Peyer's patch (tissue), 4 donors: Measurements from ENCODE around the gene ST3GAL2. TPM values are rescaled to one million over a fixed set of nuclear protein-coding genes. Genes with fewer than 3 reads are reported as not detected.

ENCODE experiments used
- DNase-seq, 3 donors: peaks; one replicate each; pipeline ENCODE4 v3.0.0-alpha.2; 2017 to 2019
- H3K27ac ChIP-seq, 4 donors: fragments of 200-600 bp; sonication (generic); one replicate each; pipeline ENCODE4 v1.5.1; 2016 to 2019
- H3K27me3 ChIP-seq, 2 donors: fragments of 200-600 bp; sonication (generic); one replicate each; pipeline ENCODE4 v1.5.1; 2019
- H3K36me3 ChIP-seq, 3 donors: fragments of 200-600 bp; sonication (generic); one replicate each; pipeline ENCODE4 v1.5.1; 2016 to 2019
- H3K4me1 ChIP-seq, 4 donors: fragments of 200-600 bp; sonication (generic); one replicate each; pipeline ENCODE4 v1.5.1; 2016 to 2019
- H3K4me3 ChIP-seq, 4 donors: fragments of 200-600 bp; sonication (generic); 1 replicate in 3 of 4; 2 replicates in 1 of 4; pipeline ENCODE4 v1.5.1; 2016 to 2019; ENCODE audit warnings: mild to moderate bottlenecking in 1 of 4
- H3K9me3 ChIP-seq, 4 donors: fragments of 200-600 bp; sonication (generic); one replicate each; pipeline ENCODE4 v1.5.1; 2016 to 2019; ENCODE audit warnings: mild to moderate bottlenecking in 1 of 4
- CTCF ChIP-seq, 6 experiments: fragments of 450-650 bp in 4 of 6; fragments of 200-600 bp in 2 of 6; sonication (generic) in 1 of 6; IDR thresholded peaks; one replicate each; pipeline ENCODE4 v1.5.1; 2017 to 2019; ENCODE audit warnings: antibody characterized with exemption in 6 of 6, mild to moderate bottlenecking in 3 of 6, moderate library complexity in 1 of 6
- POLR2A ChIP-seq, 2 donors: fragments of 450-650 bp; IDR thresholded peaks; one replicate each; pipeline ENCODE4 v1.5.1; 2017; ENCODE audit warnings: antibody characterized with exemption in 2 of 2, mild to moderate bottlenecking in 2 of 2, moderate library complexity in 2 of 2
- total RNA-seq, 4 donors: library from RNA; depleted of rRNA; stranded (reverse); fragments of >200 nt; gene quantifications; one replicate each; pipeline ENCODE4 v1.1.0, GENCODE V29; 2016

ST3GAL2 gene
- total RNA-seq, 4 donors from 2014 or later, result 13.0 to 27.5 (median 19.6) TPM

- TF ChIP-seq POLR2A (IDR thresholded peaks at IDR 0.05) (no peak), CTCF (IDR thresholded peaks at IDR 0.05) (no peak)
- H3K36me3 ChIP-seq, result peaks cover 0 to 65% (median 0%) of the 10 kb centered on the region in 3 donors
These were observed 31.4 kb upstream of the ST3GAL2 start for GRCh38 chr16:70470141-70470926.

GRCh38 chr16:70468776-70469525 lies 30.1 kb upstream of the ST3GAL2 start:
- Histone ChIP-seq H3K4me3 (no peak overlapping the region), H3K4me1 (no peaks in the 10 kb centered on the region), H3K27me3 (no peaks in the 10 kb centered on the region), H3K27ac (no peak overlapping the region), H3K9me3 (no peaks in the 10 kb centered on the region), H3K36me3 (peaks cover 0 to 65% (median 0%) of the 10 kb centered on the region in 3 donors)
- no peak for TF ChIP-seq CTCF (IDR thresholded peaks at IDR 0.05)
- TF ChIP-seq POLR2A (IDR thresholded peaks at IDR 0.05), result no peak
- no peak for DNase-seq

More at GRCh38 chr16:70470141-70470926, 31.4 kb upstream of the ST3GAL2 start:
- Histone ChIP-seq H3K9me3 (no peaks in the 10 kb centered on the region), H3K4me3 (no peak overlapping the region), H3K4me1 (no peaks in the 10 kb centered on the region), H3K27ac (no peak overlapping the region), H3K27me3 (no peaks in the 10 kb centered on the region)
- DNase-seq, result no peak

DNA sequence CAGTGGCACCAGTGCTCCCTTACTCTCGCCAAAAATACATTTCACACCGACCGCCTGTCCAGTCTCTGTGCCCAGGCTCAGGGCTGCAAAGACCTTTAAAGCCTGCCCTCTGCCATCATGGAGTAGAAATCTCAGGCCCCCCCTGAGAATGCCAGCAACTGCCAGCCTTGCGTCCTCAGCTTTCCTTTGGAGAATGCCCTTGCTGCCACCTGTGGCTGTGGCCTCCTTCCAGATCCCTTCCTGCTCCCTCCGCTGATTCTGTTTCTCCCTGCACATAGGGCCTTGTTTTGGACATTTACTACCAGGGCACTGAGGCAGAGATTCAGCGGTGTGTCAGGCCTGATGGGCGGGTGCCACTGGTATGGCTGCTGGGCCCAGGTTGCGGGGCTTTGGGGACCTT lies 28.7 kb upstream of the ST3GAL2 start:
- H3K4me1 ChIP-seq, result no peaks in the 10 kb centered on the region
- H3K27me3 ChIP-seq, result no peaks in the 10 kb centered on the region
- peaks cover 0 to 65% (median 0%) of the 10 kb centered on the region in 3 donors for H3K36me3 ChIP-seq
- H3K4me3 ChIP-seq, result no peak overlapping the region
- H3K9me3 ChIP-seq, result no peaks in the 10 kb centered on the region
- DNase-seq, result no peak
- H3K27ac ChIP-seq, result no peak overlapping the region
- TF ChIP-seq POLR2A (IDR thresholded peaks at IDR 0.05) (no peak), CTCF (IDR thresholded peaks at IDR 0.05) (no peak)

DNA sequence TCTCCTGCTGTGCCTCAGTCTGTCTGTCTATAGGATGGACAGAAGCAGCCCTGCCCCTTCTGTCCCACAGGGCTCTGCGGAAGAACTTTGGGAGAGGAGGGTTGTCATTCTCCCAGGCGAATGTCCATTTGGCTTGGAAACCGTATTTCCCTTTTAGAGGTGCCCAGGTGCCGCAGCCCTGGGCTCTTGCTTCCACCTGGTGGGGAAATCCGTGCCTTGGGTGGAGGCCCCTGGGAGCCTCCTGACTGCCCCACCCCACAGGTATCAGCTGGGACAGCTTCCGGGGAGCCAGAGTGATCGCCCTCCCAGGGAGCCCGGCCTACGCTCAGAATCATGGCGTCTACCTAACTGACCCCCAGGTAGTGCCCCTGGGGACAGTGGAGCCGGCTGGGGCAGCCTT lies 28.2 kb upstream of the ST3GAL2 start:
- no peak for DNase-seq
- no peaks in the 10 kb centered on the region for H3K27me3 ChIP-seq
- no peak overlapping the region for H3K27ac ChIP-seq
- H3K4me1 ChIP-seq, result no peaks in the 10 kb centered on the region
- TF ChIP-seq POLR2A (IDR thresholded peaks at IDR 0.05) (no peak), CTCF (IDR thresholded peaks at IDR 0.05) (peak in 3 of 6 experiments; percentile 23 to 39 (median 34))
- no peaks in the 10 kb centered on the region for H3K9me3 ChIP-seq
- H3K4me3 ChIP-seq, result no peak overlapping the region
- peaks cover 0 to 66% (median 0%) of the 10 kb centered on the region in 3 donors for H3K36me3 ChIP-seq

- H3K4me3 ChIP-seq, result no peak overlapping the region
- no peaks in the 10 kb centered on the region for H3K27me3 ChIP-seq
- H3K36me3 ChIP-seq, result peaks cover 0 to 66% (median 0%) of the 10 kb centered on the region in 3 donors
- H3K9me3 ChIP-seq, result no peaks in the 10 kb centered on the region
- no peak for TF ChIP-seq POLR2A (IDR thresholded peaks at IDR 0.05)
- no peak for TF ChIP-seq CTCF (IDR thresholded peaks at IDR 0.05)
- H3K4me1 ChIP-seq, result no peaks in the 10 kb centered on the region
- no peak overlapping the region for H3K27ac ChIP-seq
- DNase-seq, result no peak
These were observed 27.8 kb upstream of the ST3GAL2 start for GRCh38 chr16:70466805-70467076.
